Measurements from ENCODE around the gene ARHGAP22.

DNA sequence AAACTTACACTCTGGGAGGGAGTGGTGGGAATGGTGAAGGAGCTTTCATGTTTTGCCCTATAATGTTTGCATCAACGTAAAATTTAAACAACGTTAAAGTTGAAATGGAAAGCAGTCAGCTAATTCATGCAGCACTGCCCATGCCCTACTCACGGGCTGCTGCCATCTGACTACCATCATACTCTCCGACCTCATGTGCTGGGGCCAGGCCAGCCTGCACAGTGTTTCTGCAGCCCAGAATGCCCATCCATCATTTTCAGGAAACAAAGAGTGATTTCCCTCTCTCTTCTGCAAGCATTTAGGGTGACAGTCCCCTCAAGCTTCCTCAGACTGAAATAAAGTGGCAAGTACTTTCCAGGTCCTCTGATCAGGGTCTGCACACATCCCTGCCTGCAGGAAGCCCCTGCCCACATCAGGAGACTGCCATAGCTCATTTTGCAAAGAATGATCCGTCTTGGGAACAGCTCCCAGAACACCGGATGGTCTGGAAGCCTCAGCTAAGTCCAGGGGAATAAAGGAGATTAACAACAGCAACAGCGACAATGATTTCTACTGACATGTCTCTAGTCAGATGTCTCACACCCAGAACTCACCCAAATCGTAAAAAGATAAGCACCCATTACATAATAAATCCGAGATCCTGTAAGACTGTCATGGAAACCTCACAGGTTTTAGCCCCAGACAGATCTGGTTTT lies 40.3 kb downstream of the ARHGAP22 start:
- TF ChIP-seq, protein P1, sequence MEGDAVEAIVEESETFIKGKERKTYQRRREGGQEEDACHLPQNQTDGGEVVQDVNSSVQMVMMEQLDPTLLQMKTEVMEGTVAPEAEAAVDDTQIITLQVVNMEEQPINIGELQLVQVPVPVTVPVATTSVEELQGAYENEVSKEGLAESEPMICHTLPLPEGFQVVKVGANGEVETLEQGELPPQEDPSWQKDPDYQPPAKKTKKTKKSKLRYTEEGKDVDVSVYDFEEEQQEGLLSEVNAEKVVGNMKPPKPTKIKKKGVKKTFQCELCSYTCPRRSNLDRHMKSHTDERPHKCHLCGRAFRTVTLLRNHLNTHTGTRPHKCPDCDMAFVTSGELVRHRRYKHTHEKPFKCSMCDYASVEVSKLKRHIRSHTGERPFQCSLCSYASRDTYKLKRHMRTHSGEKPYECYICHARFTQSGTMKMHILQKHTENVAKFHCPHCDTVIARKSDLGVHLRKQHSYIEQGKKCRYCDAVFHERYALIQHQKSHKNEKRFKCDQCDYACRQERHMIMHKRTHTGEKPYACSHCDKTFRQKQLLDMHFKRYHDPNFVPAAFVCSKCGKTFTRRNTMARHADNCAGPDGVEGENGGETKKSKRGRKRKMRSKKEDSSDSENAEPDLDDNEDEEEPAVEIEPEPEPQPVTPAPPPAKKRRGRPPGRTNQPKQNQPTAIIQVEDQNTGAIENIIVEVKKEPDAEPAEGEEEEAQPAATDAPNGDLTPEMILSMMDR (IDR thresholded peaks at IDR 0.05) = no peak
- TF ChIP-seq, protein P2, sequence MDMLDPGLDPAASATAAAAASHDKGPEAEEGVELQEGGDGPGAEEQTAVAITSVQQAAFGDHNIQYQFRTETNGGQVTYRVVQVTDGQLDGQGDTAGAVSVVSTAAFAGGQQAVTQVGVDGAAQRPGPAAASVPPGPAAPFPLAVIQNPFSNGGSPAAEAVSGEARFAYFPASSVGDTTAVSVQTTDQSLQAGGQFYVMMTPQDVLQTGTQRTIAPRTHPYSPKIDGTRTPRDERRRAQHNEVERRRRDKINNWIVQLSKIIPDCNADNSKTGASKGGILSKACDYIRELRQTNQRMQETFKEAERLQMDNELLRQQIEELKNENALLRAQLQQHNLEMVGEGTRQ (IDR thresholded peaks at IDR 0.05; ENCODE audit: borderline replicate concordance, low read depth, low read length) = no peak
- no peak for TF ChIP-seq RAD21 (IDR thresholded peaks at IDR 0.05; ENCODE audit: low read length)
- no peak for TF ChIP-seq RFX5 (IDR thresholded peaks at IDR 0.05; ENCODE audit: low read length)
- no peak for TF ChIP-seq TCF12 (IDR thresholded peaks at IDR 0.05)
- no peak for TF ChIP-seq NFIC (IDR thresholded peaks at IDR 0.05; ENCODE audit: borderline replicate concordance)
- TF ChIP-seq EP300 (IDR thresholded peaks at IDR 0.05; ENCODE audit: borderline replicate concordance in 1 of 2, low read depth in 1 of 2, low read length in 1 of 2) = no peak
